Ascending aorta (tissue), 2 donors: ENCODE results near the gene CLDN5. TPM values are rescaled to one million over a fixed set of nuclear protein-coding genes. Genes with fewer than 3 reads are reported as not detected.
A peak's percentile ranks its signal among the peaks of the same experiment; 100 is the strongest.

Experiments used
- DNase-seq, 2 donors: peaks; one replicate each; pipeline ENCODE4 v3.0.0-alpha.2; 2019; ENCODE audit warnings: low spot score in 2 of 2
- H3K27ac ChIP-seq, 2 donors: fragments of 200-600 bp; sonication (generic); one replicate each; pipeline ENCODE4 v1.5.1; 2016 to 2017; ENCODE audit warnings: mild to moderate bottlenecking in 1 of 2
- H3K27me3 ChIP-seq: fragments of 200-600 bp; sonication (generic); one replicate; pipeline ENCODE4 v1.5.1; 2017
- H3K36me3 ChIP-seq, 2 donors: fragments of 200-600 bp; sonication (generic); one replicate each; pipeline ENCODE4 v1.5.1; 2016
- H3K4me1 ChIP-seq, 2 donors: fragments of 200-600 bp; sonication (generic); one replicate each; pipeline ENCODE4 v1.5.1; 2016 to 2017; ENCODE audit warnings: mild to moderate bottlenecking in 1 of 2
- H3K4me3 ChIP-seq, 2 donors: fragments of 200-600 bp; sonication (generic); one replicate each; pipeline ENCODE4 v1.5.1; 2016 to 2017; ENCODE audit warnings: mild to moderate bottlenecking in 1 of 2
- H3K9me3 ChIP-seq, 2 donors: fragments of 200-600 bp; sonication (generic); one replicate each; pipeline ENCODE4 v1.5.1; 2016
- CTCF ChIP-seq, 3 experiments: fragments of 200-600 bp in 2 of 3; fragments of 450-650 bp in 1 of 3; sonication (generic) in 2 of 3; IDR thresholded peaks; one replicate each; pipeline ENCODE4 v1.5.1; 2016 to 2019; ENCODE audit warnings: antibody characterized with exemption in 3 of 3, mild to moderate bottlenecking in 1 of 3, moderate library complexity in 1 of 3
- intact Hi-C: fragments of 100-400 bp; cut with DNase I; formaldehyde crosslinking; loops from one replicate; pipeline ENCODE4 v1.15.1; 2023
- total RNA-seq: library from RNA; depleted of rRNA; stranded (reverse); fragments of >200 nt; gene quantifications from one replicate; pipeline ENCODE4 v1.1.0, GENCODE V29; 2016

Gene CLDN5
- total RNA-seq: 482 TPM

- Histone ChIP-seq H3K27me3 (no peaks in the 10 kb centered on the region), H3K27ac (peak within 1 kb of the TSS in 1 of 2 donors; percentile 34), H3K4me1 (no peaks in the 10 kb centered on the region), H3K36me3 (no peaks in the 10 kb centered on the region), H3K4me3 (peak within 1 kb of the TSS; percentile 33 to 52), H3K9me3 (no peaks in the 10 kb centered on the region)
- no peak for TF ChIP-seq CTCF (IDR thresholded peaks at IDR 0.05)
- DNase-seq: peak in 1 of 2 donors; percentile 53
- intact Hi-C loops: no loop called here
Measured at GRCh38 chr22:19524170-19525115, at the start of gene CLDN5. CLDN5 (minus strand) TSS chr22:19524410; CDS start chr22:19524255, 155 bp downstream.

- Histone ChIP-seq H3K9me3 (no peaks in the 10 kb centered on the region), H3K27ac (no peak overlapping the region), H3K4me1 (no peaks in the 10 kb centered on the region), H3K36me3 (no peaks in the 10 kb centered on the region), H3K27me3 (no peaks in the 10 kb centered on the region), H3K4me3 (no peak overlapping the region)
- intact Hi-C loops: no loop called here
- DNase-seq: no peak
- TF ChIP-seq CTCF (IDR thresholded peaks at IDR 0.05): no peak
Measured at GRCh38 chr22:19571995-19572394, 47.8 kb upstream of the CLDN5 start.

DNA sequence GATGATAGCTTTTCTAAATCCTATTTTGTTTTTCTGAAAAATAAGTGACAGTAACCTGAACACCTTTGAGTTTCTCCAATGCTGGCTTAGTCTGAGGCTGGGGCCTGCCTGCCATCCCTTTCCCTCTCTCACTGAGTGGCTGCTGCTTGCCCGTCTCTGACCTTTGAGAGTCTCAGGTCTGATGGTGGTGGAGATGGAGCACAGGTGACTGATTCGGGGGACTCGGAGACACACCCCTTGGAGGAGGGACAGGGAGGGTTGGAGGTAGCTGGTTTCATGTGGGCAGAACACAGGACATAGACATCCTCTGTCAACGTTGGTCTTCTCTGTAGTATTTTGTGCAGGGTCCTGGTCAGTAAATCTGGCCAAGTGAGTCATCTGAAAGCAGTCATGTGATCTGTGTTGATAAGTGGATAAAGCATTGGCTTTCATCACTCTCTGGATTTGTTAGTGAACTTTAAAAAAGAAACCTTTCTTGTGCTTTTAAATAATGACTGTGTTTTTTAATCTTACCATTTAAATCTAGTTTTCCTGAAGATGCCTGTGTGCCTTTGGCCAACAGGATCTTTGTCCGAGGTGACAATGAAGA, 47.1 kb upstream of the CLDN5 start:
- no peak for TF ChIP-seq CTCF (IDR thresholded peaks at IDR 0.05)
- Histone ChIP-seq H3K9me3 (no peaks in the 10 kb centered on the region), H3K27ac (no peak overlapping the region), H3K4me3 (no peak overlapping the region), H3K27me3 (no peaks in the 10 kb centered on the region), H3K4me1 (no peaks in the 10 kb centered on the region), H3K36me3 (no peaks in the 10 kb centered on the region)
- no peak for DNase-seq
- intact Hi-C loops: no loop called here

DNA sequence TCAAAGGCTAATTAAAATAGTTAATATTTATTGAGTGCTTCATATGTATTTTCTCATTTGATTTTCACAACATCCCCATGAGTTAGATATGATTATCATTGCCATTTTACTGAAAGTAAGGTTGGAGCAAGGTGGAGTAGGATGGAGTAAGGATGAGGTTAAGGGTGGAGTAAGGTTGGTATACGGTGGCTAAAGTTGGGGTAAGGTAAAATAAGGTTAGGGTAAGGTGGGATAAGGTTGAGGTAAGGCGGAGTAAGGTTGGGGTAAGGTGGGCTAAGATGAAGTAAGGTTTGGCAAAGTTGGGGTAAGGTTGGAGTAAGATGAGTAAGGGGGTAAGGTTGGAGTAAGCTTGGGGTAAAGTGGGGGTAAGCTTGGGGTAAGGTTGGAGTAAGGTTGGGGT, 45.8 kb upstream of the CLDN5 start:
- Histone ChIP-seq H3K27me3 (no peaks in the 10 kb centered on the region), H3K4me3 (no peak overlapping the region), H3K27ac (no peak overlapping the region), H3K36me3 (no peaks in the 10 kb centered on the region), H3K9me3 (no peaks in the 10 kb centered on the region), H3K4me1 (no peaks in the 10 kb centered on the region)
- no peak for TF ChIP-seq CTCF (IDR thresholded peaks at IDR 0.05)
- DNase-seq: no peak
- intact Hi-C loops: no loop called here

DNA sequence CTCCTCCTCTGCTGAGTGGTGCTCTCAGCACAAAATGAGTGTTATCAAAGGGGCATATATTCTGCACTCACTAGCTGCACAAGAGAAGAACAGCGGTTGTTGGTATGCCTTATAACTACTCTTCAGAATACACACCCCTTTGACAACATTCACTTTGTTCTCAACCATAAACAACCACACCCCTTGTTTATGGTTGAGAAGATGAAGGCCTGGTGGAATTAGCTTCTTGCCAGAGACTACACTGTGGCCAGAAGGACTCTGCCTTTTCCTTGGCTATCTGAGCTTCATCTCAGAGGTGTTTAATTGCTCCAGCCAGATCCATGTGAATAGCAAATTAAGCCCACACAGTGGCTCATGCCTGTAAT, 45.0 kb upstream of the CLDN5 start:
- no peaks in the 10 kb centered on the region for H3K27me3 ChIP-seq
- no peaks in the 10 kb centered on the region for H3K4me1 ChIP-seq
- no peak for DNase-seq
- no peak overlapping the region for H3K4me3 ChIP-seq
- no peak overlapping the region for H3K27ac ChIP-seq
- intact Hi-C loops: no loop called here
- H3K36me3 ChIP-seq: no peaks in the 10 kb centered on the region
- H3K9me3 ChIP-seq: no peaks in the 10 kb centered on the region
- TF ChIP-seq CTCF (IDR thresholded peaks at IDR 0.05): no peak
